H7 (cell line): ENCODE measurements around the gene YPEL2. TPM values are rescaled to one million over a fixed set of nuclear protein-coding genes. Genes with fewer than 3 reads are reported as not detected.
"Not testable (repeated sequence)": the region's sequence is repeated elsewhere in the genome, so short reads cannot be mapped to it uniquely, and the experiment has no call there.

Experiments used
- DNase-seq: peaks from one replicate; pipeline ENCODE4 v3.0.0; 2012
- H3K27me3 ChIP-seq: 2 replicates; pipeline ENCODE4 v1.6.0; 2011; ENCODE audit warnings: mild to moderate bottlenecking, low read length; ENCODE audit not compliant: control insufficient read depth, insufficient read depth
- H3K36me3 ChIP-seq: replicated peaks from 2 replicates; pipeline ENCODE4 v1.5.1; 2011; ENCODE audit warnings: low read length; ENCODE audit not compliant: control insufficient read depth, insufficient read depth
- H3K4me3 ChIP-seq: 2 replicates; pipeline ENCODE4 v1.5.1; 2011; ENCODE audit warnings: low read depth, mild to moderate bottlenecking, control low read depth, low read length, moderate library complexity; ENCODE audit not compliant: insufficient read depth
- total RNA-seq: library from RNA; depleted of rRNA; stranded (reverse); fragments of >200 nt; shearing (Covaris generic); gene quantifications from 2 replicates; pipeline ENCODE4 v1.2.3, GENCODE V29; 2014

Gene YPEL2
- total RNA-seq, 1 experiment from 2014 or later, result 2.4 TPM

DNA sequence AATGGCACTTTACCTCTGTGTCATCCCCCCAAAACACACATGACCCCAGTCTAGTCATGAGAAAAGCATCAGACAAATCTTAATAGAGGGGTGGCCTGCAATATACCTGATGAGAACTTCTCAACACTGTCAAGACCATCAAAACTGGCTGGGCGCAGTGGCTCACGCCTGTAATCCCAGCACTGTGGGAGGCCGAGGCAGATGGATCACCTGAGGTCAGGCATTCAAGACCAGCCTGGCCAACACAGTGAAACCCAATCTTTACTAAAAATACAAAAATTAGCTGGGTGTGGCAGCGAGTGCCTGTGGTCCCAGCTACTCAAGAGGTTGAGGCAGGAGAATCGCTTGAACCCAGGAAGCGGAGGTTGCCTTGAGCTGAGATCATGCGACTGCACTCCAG lies 19.9 kb upstream of the YPEL2 start:
- not testable (repeated sequence) for DNase-seq, H3K27me3 ChIP-seq, H3K36me3 ChIP-seq, H3K4me3 ChIP-seq

DNA sequence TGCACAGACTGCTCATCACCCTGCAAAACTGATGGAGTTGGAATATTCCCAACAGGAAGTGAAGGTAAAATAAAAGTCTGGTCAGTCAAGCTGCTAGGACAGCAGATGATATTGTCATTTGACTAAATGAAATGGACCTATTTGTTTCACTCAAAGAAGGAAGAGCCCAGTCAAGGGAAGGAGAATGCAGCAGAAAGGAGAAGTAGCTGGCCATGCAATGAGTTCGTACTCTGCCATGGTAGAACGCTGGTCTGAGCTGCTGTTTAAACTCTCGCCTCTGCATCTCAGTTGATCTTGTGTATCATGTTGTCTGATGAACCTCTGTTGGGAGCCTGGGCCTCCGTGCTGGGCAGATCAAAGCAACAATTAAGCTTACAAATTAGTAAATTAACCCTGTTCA lies 15.6 kb upstream of the YPEL2 start:
- DNase-seq, result no peak
- H3K4me3 ChIP-seq, result no peak overlapping the region
- no peaks in the 10 kb centered on the region for H3K36me3 ChIP-seq
- H3K27me3 ChIP-seq, result no peaks in the 10 kb centered on the region

DNA sequence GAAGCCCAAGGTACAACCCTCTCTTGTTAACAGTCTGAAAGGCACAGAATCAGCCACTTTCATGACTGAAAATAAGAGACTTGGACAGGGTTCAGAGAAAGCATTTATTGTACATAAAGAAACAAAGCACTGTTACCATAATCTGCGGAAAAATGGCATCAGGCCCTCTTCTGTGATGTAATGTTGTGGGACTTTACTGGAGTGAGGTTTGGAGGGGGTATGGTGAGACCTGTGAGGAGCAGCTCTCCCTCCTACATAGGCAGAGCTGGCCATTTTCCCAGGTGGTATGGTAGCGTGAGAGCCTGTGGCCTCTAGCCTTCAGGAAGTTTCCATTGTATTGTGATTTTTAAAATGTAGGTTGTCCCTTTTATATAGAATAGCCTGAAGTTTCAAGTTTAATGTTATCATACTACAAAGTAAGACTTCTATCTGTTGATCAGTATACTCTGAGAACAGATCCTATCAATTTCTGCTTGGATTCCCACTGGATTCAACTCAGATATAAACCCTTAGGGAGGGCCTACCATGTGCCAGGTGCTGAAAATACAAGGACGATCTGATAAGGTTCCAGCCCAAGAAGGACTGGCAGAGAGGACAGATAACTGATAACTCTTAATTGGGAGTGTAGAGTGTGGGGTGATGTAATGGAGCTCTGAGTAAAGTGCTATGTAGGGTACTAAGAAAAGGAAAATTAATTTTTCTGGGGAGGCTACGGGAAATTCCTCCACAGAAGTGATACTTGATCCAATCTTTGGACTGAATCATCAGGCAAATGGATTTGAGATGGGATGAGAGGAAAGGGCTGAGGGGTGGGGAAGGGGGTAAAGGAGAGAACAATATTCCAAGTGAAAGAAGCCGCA lies 4.1 kb upstream of the YPEL2 start:
- Histone ChIP-seq H3K36me3 (no peaks in the 10 kb centered on the region), H3K27me3 (peaks cover 8% of the 10 kb centered on the region), H3K4me3 (no peak overlapping the region)
- no peak for DNase-seq

DNA sequence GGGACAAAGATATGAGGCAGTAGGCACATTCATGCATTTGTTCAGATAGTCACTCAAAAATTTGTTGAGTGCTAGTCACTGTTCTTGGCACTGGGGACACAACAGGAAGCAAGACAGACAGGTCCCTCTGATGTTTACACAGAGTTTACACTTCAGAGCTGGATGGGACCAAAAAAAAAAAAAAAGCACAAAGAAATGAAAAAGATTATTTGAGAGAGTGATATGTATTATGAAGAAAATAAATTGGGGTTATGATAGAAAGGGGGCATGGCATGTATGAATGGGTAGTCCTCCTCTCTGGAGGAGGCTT lies 3.5 kb upstream of the YPEL2 start:
- Histone ChIP-seq H3K27me3 (peaks cover 14% of the 10 kb centered on the region), H3K4me3 (no peak overlapping the region), H3K36me3 (no peaks in the 10 kb centered on the region)
- no peak for DNase-seq

- DNase-seq, result no peak
- Histone ChIP-seq H3K27me3 (peaks cover 21% of the 10 kb centered on the region), H3K36me3 (no peaks in the 10 kb centered on the region), H3K4me3 (no peak overlapping the region)
These were observed 2.9 kb upstream of the YPEL2 start for GRCh38 chr17:59328601-59329000.

DNA sequence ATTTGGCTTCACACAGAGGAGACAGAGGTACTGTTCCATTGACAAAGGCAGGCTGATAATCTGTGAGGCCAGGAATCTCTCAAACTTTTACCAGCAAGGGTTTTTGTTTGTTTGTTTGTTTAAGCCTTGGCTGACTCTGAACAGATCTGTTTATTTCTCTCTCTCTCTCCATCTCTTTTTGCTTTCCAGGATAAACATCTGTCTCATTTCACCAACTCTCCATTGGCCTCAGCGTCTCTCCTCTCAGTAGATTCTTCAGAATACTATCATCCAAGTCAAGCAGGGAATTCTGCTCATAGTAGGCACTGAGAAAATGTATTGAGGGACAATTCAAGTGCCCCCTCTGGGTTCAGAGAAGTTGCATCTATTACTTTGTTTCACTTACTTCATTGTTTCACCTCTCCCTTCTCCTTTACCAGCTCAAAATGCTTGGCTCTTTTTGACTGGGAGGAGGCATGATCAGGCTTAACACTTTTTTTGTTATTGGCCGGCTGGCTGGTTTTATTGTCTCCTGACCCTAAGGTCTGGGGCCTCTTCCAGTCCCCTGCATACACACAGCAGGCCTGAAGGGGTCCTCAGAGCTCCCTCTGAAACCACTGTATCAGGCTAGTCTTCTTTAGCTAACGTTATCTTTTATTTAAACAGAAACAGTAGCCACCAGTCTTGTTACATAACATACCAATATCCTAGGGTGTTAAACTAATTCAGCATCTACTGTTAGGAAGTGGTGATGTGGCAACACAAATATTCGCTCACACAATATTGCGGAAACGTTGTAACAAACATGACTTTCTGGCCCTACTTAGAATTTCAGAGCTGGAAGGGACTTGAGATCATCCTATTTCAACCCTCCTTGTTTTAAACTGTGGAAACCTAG lies 2.0 kb upstream of the YPEL2 start:
- Histone ChIP-seq H3K4me3 (no peak overlapping the region), H3K36me3 (no peaks in the 10 kb centered on the region), H3K27me3 (peaks cover 29% of the 10 kb centered on the region)
- DNase-seq, result peak; percentile 77

DNA sequence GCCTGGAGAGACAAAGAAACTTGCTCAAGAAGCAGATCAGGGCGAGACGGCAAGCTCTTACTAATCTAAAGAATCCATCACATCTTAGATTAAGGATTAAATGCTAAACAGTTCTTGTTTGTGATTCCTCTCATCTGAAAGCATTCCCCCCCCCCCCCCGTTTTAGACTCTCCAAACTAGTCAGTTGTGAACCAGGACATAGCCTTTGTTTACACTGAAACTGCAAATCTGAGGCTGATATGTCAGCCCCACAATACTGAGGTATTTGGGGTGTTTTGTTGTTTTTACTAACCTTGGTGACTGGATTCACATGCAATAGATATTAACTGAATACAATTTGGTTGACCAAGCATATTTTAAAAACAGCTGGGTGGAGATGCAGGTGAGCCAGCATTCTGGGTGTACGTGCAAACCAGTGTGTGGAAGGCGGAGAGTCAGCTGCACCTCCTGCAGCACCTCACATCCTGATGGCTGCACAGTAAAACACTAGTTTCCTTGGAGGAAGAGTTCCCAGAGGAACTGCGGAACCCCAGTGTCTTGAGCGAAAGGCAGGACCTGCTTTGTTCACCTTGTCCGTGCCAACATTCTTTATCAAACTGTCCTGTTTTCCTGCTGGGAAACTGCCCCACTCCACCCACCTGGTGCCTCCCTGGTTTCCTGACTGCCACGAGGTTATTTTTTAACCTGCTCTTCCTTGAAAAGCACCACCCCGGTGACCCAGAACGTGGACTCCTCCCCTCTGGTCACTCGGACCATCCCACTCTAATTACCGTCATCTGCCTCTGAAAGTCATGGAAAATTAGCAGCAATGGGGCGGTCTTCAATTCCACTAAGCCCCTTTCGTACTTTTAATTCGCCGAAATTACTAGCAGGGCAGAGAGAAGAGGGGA lies 1.2 kb upstream of the YPEL2 start:
- Histone ChIP-seq H3K36me3 (no peaks in the 10 kb centered on the region), H3K4me3 (peak overlapping the region; percentile 7; the same call in 1 of the 2 replicates), H3K27me3 (peaks cover 32% of the 10 kb centered on the region)
- DNase-seq, result peak; percentile 45

GRCh38 chr17:59331929-59332748 lies 684 bp downstream of the YPEL2 start:
- no peaks in the 10 kb centered on the region for H3K36me3 ChIP-seq
- peak; percentile 76 for DNase-seq
- H3K27me3 ChIP-seq, result peaks cover 32% of the 10 kb centered on the region
- H3K4me3 ChIP-seq, result peak overlapping the region; percentile 68

DNA sequence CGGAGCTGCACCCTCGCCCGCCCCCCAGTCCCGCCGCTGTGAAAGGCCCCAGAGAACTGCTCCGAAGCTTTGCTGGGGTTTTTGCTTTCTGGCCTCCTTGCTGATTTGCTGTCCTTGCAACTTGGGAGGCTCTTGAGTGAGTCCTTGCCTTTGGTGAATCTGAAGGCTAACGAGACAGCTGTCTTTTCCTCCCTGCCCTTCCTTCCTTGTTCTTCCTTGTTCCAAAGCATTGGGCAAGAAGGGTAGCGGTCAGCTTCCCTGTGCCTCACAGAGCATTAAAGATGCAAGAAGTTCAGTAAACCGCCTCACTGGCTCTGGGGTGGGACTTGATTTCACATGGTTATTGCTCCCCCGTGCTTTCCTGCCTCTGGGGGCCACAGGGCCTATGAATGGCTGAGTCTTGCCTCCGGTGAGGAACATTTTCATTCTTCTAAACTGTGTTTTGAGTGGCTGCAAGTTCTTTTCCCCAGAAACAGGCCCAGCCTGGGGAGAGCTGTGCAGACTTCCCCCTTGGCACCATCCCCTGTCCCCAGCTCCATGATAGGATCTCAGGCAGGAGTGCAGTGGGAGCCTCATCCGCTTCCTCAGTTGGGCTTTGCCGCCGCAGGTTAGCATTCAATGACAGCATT lies 1.4 kb downstream of the YPEL2 start:
- DNase-seq, result peak; percentile 60
- Histone ChIP-seq H3K27me3 (peaks cover 32% of the 10 kb centered on the region), H3K4me3 (peak overlapping the region; percentile 68), H3K36me3 (no peaks in the 10 kb centered on the region)

DNA sequence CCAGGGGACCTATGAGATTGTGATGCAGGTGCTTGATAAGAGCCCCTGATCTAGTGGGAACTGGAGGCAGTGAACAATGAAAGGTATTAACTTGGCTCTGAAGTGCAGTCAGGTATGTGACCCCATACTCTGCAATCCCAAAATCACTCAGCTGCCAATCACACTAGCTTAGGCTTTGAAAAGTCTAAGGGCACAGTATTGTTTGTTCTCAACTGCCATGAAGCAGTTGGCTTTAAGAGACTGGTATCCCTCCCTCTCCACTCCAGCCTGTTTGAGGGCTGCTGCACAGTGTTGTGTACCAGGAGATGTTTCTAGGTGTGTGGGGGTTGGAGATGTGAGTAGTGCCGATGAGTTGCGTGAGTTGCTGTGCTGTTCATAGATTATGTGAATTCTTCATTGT lies 2.4 kb downstream of the YPEL2 start:
- DNase-seq, result peak; percentile 8
- Histone ChIP-seq H3K4me3 (no peak overlapping the region), H3K36me3 (no peaks in the 10 kb centered on the region), H3K27me3 (peaks cover 32% of the 10 kb centered on the region)

GRCh38 chr17:59335685-59336084 lies 4.2 kb downstream of the YPEL2 start:
- no peaks in the 10 kb centered on the region for H3K36me3 ChIP-seq
- peaks cover 29% of the 10 kb centered on the region for H3K27me3 ChIP-seq
- no peak for DNase-seq
- H3K4me3 ChIP-seq, result no peak overlapping the region

- H3K27me3 ChIP-seq, result peaks cover 19% of the 10 kb centered on the region
- no peak overlapping the region for H3K4me3 ChIP-seq
- DNase-seq, result no peak
- no peaks in the 10 kb centered on the region for H3K36me3 ChIP-seq
These were observed 6.4 kb downstream of the YPEL2 start for GRCh38 chr17:59337741-59338299.

DNA sequence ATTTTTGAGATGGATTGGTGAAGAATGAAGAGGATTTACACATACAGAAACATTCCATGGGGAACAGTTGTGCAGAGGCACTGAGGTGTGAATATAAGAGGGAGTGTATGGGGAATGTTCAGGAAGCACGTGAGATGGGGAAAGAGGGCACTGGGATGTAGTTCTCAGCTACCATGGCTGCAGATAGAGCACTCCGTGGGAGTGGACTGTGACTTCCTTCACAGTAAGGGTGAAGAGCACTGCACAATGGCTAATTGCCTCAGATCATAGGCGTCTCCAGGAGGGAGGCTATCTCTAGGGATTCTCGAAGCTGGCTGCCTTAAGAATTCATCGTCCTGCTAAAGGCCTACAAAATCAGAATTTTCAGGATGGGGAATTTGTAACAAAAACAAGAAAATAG lies 7.0 kb downstream of the YPEL2 start:
- H3K4me3 ChIP-seq, result no peak overlapping the region
- peaks cover 13% of the 10 kb centered on the region for H3K27me3 ChIP-seq
- DNase-seq, result no peak
- no peaks in the 10 kb centered on the region for H3K36me3 ChIP-seq
